ENCODE results near the gene CTF1. TPM values are rescaled to one million over a fixed set of nuclear protein-coding genes. Genes with fewer than 3 reads are reported as not detected.

CTF1 gene
- total RNA-seq, 1 experiment from 2014 or later: 3.6 TPM

DNA sequence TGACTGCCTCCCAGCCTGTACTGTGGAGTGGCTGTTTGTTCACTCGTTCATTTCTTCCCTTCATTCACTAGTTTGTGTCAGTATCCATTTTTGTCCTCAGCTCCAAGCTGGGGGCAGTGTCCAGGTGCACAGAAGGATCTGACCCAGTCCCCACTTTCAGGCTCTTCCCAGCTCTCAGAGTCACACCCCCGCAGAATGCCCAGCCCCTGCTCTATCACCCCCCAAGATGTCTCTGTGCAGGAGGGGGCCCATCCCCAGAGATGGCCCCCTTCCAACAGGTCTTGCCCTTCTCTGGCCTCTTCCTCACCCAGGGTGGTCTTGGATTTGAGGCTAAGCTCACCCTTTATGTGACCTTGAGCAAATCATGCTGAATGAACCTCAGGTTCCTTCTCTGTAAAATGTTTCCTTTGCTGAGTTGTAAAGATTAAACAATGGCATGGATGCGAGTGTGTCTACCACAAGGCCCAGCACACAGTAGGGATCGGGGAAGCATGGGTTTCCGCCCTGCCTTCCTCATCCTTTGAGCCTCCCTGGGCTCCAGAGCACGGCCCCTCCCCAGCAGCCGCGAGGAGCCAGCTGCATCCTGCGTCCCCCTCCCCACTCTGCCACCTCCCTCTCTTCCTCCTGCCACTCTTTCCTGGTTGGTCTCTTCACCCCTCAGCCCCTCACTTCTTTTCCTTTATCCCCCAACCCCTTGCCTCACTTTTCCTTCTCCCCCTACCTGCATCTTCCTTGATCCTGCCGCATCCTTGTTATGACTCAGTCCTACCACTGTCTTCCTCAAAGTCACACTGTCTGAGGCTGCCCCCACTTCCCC, 29.8 kb downstream of the CTF1 start:
- BruUV-seq (replicated peaks): no TSS peak
- Mint-ChIP-seq H3K27ac (ENCODE audit: low read depth, unreplicated experiment) (no peak overlapping the region), H3K4me3 (ENCODE audit: unreplicated experiment) (peak overlapping the region; percentile 48), H3K4me1 (ENCODE audit: insufficient read depth, unreplicated experiment) (peaks cover 14% of the 10 kb centered on the region), H3K27me3 (ENCODE audit: insufficient read depth, unreplicated experiment) (no peaks in the 10 kb centered on the region), H3K36me3 (ENCODE audit: insufficient read depth, unreplicated experiment) (peaks cover 34% of the 10 kb centered on the region), H3K9me3 (ENCODE audit: unreplicated experiment) (no peaks in the 10 kb centered on the region)
- no peak for DNase-seq (ENCODE audit: unreplicated experiment)
- TF ChIP-seq, protein P1, sequence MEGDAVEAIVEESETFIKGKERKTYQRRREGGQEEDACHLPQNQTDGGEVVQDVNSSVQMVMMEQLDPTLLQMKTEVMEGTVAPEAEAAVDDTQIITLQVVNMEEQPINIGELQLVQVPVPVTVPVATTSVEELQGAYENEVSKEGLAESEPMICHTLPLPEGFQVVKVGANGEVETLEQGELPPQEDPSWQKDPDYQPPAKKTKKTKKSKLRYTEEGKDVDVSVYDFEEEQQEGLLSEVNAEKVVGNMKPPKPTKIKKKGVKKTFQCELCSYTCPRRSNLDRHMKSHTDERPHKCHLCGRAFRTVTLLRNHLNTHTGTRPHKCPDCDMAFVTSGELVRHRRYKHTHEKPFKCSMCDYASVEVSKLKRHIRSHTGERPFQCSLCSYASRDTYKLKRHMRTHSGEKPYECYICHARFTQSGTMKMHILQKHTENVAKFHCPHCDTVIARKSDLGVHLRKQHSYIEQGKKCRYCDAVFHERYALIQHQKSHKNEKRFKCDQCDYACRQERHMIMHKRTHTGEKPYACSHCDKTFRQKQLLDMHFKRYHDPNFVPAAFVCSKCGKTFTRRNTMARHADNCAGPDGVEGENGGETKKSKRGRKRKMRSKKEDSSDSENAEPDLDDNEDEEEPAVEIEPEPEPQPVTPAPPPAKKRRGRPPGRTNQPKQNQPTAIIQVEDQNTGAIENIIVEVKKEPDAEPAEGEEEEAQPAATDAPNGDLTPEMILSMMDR (IDR thresholded peaks at IDR 0.05; ENCODE audit: unreplicated experiment): no peak
- intact Hi-C loops (cut with micrococcal nuclease): no loop called here
- ChIA-PET POLR2A (interaction anchor here (0.7 to 0.9 kb wide), 2 partner anchors 14 to 500 kb away, joined by 3 to 4 read pairs; no protein-coding TSS in a partner anchor), CTCF (interaction anchor here (0.6 to 4.5 kb wide), 6 partner anchors 8 to 109 kb away, joined by 3 to 29 read pairs (median 4); no protein-coding TSS in a partner anchor)

DNA sequence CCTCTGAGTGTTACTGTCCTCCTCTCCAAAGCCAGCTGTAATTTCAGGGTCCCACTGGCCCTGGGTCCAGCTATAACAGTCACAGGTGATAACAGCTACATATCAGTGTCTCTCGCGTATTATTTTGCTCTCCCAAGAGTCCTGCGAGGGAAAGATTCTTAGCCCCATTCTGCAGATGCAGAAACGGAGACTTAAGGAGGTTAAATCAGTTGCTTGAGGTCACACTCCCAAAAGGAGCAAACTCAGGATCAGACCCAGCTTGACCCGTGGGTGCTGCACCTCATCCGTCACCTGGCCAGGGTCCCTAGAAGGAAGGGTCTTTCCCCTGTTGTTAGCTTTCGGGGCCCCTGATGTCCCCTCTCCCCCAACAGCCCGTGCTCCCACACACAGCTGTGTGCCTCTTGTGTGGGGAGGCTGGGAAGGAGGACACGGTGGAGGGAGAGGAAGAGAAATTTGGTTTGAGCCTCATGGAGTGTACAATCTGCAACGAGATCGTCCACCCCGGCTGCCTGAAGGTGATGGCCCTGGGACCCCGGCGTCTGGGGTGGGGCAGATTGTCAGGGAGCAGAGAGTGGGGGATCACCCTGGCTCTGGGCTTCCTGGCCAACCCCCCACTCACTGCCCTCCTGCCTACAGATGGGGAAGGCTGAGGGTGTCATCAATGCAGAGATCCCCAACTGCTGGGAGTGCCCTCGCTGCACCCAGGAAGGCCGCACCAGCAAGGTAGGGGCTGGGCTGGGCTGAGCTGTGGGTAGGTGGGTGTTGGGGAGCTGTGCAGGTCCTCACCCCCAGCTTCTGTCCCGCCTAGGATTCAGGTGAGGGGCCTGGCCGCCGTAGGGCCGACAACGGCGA, 30.7 kb downstream of the CTF1 start:
- no peak for DNase-seq (ENCODE audit: unreplicated experiment)
- intact Hi-C loops (cut with micrococcal nuclease): no loop called here
- Mint-ChIP-seq H3K4me1 (ENCODE audit: insufficient read depth, unreplicated experiment) (peaks cover 14% of the 10 kb centered on the region), H3K36me3 (ENCODE audit: insufficient read depth, unreplicated experiment) (peaks cover 41% of the 10 kb centered on the region), H3K4me3 (ENCODE audit: unreplicated experiment) (no peak overlapping the region), H3K27ac (ENCODE audit: low read depth, unreplicated experiment) (no peak overlapping the region), H3K9me3 (ENCODE audit: unreplicated experiment) (no peaks in the 10 kb centered on the region), H3K27me3 (ENCODE audit: insufficient read depth, unreplicated experiment) (no peaks in the 10 kb centered on the region)
- TF ChIP-seq, protein P1 (IDR thresholded peaks at IDR 0.05; ENCODE audit: unreplicated experiment): no peak
- ChIA-PET POLR2A (interaction anchor here (0.9 to 1.4 kb wide), 2 partner anchors 13 kb away, joined by 4 read pairs; no protein-coding TSS in a partner anchor), CTCF (interaction anchor here (0.5 to 4.5 kb wide), 4 partner anchors 9 to 497 kb away, joined by 3 to 29 read pairs (median 3); partner anchors contain the start of gene DCTPP1)
- no TSS peak for BruUV-seq (replicated peaks)

DNA sequence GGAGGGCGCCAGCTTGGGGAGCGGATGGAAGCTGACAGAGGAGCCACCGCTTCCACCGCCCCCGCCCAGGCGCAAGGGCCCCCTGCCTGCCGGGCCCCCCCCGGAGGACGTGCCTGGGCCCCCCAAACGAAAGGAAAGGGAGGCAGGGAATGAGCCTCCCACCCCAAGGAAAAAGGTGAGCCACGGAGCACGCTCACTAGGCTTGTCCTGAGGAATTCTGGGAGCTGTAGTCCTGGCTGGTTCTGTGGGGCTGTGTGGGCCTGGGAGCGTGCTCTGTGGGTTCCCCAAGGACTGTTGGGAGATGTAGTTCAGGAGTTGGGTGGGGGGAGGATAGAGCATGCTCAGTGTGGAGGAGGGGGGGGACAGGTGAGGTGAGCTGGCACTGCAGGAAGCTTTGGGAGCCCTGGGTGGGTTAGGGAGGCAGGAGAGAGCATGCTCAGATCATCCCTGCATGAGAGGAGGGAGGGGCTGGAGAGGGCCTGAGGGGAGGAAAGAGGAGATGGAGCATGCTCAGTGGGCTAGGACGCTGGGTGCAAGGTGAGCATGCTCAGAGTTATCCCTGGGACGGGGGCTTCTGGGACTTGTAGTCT, 31.5 kb downstream of the CTF1 start:
- POLR2A ChIA-PET: interaction anchor here (1.4 kb wide), 1 partner anchor 12 kb away, joined by 4 read pairs; no protein-coding TSS in a partner anchor
- no TSS peak for BruUV-seq (replicated peaks)

More for the DNA sequence above, 31.5 kb downstream of the CTF1 start:
- TF ChIP-seq, protein P1 (IDR thresholded peaks at IDR 0.05; ENCODE audit: unreplicated experiment): no peak
- CTCF ChIA-PET: interaction anchor here (1.7 kb wide), 1 partner anchor 14 kb away, joined by 10 read pairs; no protein-coding TSS in a partner anchor
- Mint-ChIP-seq H3K27me3 (ENCODE audit: insufficient read depth, unreplicated experiment) (no peaks in the 10 kb centered on the region), H3K4me1 (ENCODE audit: insufficient read depth, unreplicated experiment) (peaks cover 14% of the 10 kb centered on the region), H3K9me3 (ENCODE audit: unreplicated experiment) (no peaks in the 10 kb centered on the region), H3K27ac (ENCODE audit: low read depth, unreplicated experiment) (no peak overlapping the region), H3K36me3 (ENCODE audit: insufficient read depth, unreplicated experiment) (peaks cover 41% of the 10 kb centered on the region), H3K4me3 (ENCODE audit: unreplicated experiment) (no peak overlapping the region)
- intact Hi-C loops (cut with micrococcal nuclease): no loop called here
- peak; percentile 44 for DNase-seq (ENCODE audit: unreplicated experiment)
